Ishikawa (cell line): ENCODE measurements around the gene NANOS3.

ENCODE experiments used
- CEBPB ChIP-seq: IDR thresholded peaks from 2 replicates; pipeline ENCODE4 v1.6.1; 2012
- CREB1 ChIP-seq: IDR thresholded peaks from 2 replicates; pipeline ENCODE4 v1.6.1; 2012; ENCODE audit warnings: low read depth
- EGR1 ChIP-seq: IDR thresholded peaks from 2 replicates; pipeline ENCODE4 v1.6.1; 2012
- EP300 ChIP-seq: IDR thresholded peaks from 2 replicates; pipeline ENCODE4 v1.6.1; 2012; ENCODE audit warnings: borderline replicate concordance
- FOXM1 ChIP-seq: IDR thresholded peaks from 2 replicates; pipeline ENCODE4 v1.6.1; 2012; ENCODE audit warnings: low read depth, borderline replicate concordance
- MAX ChIP-seq: IDR thresholded peaks from 2 replicates; pipeline ENCODE4 v1.6.1; 2012
- NFIC ChIP-seq: IDR thresholded peaks from 2 replicates; pipeline ENCODE4 v1.6.1; 2012
- RAD21 ChIP-seq: IDR thresholded peaks from 2 replicates; pipeline ENCODE4 v1.6.1; 2012; ENCODE audit warnings: low read depth
- REST ChIP-seq: IDR thresholded peaks from 2 replicates; pipeline ENCODE4 v1.6.1; 2012; ENCODE audit warnings: low read depth, mild to moderate bottlenecking
- TAF1 ChIP-seq: IDR thresholded peaks from 2 replicates; pipeline ENCODE4 v1.6.1; 2012; ENCODE audit warnings: low read depth, mild to moderate bottlenecking
- TCF12 ChIP-seq: IDR thresholded peaks from 2 replicates; pipeline ENCODE4 v1.6.1; 2012; ENCODE audit warnings: low read depth
- YY1 ChIP-seq: IDR thresholded peaks from 2 replicates; pipeline ENCODE4 v1.6.1; 2012; ENCODE audit warnings: low read depth
- ZBTB7A ChIP-seq: IDR thresholded peaks from 2 replicates; pipeline ENCODE4 v1.6.1; 2012; ENCODE audit warnings: low read depth

GRCh38 chr19:13848340-13848677 lies 28.6 kb upstream of the NANOS3 start:
- TF ChIP-seq YY1, result no peak
- TF ChIP-seq EP300, result no peak
- TF ChIP-seq MAX, result no peak
- no peak for TF ChIP-seq TAF1
- no peak for TF ChIP-seq EGR1
- no peak for TF ChIP-seq CREB1
- no peak for TF ChIP-seq REST
- no peak for TF ChIP-seq FOXM1
- no peak for TF ChIP-seq RAD21
- TF ChIP-seq ZBTB7A, result no peak
- TF ChIP-seq TCF12, result no peak
- no peak for TF ChIP-seq NFIC
- no peak for TF ChIP-seq CEBPB
